ENCODE results near the gene PABPN1L. TPM values are rescaled to one million over a fixed set of nuclear protein-coding genes. Genes with fewer than 3 reads are reported as not detected.

PABPN1L gene
- total RNA-seq, 1 donor from 2014 or later, result 0.67 TPM

DNA sequence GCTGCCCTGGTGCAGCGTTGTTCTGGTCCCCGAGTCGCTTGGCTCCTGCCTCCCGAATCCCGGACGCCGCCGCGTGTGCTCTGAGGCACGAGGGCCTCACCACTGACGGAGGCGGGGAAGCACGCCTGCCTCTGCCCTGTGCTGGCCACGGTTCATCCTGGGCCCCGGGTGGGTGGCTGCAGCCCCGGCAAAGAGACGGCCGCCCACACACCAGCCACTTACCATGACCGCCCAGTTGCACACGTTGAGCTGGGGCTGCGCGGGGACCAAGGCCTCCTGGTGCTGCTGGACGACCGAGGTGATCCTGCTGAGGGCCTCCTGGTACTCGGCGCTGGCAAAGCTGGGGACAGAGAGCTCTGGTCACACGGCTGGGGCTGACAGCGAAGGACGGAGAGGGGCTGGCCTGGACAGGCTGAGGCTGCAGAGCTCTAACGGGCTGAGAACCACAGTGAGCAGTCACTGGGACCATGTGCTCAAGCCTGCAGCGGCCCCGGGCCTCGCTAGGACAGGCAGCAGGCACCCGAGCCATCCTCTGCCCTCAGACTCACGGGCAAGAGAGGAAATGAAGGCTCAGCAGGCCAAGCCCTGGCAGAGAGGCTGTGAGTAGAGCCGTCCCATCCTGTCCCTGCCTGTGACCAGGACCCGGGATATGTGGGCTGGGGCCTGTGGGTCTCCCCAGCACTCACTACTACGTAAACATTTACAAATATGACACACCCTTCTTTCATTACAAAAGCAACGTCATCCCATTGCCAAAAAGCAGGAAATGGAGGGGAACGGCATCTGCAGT is 48.5 kb downstream of the PABPN1L start:
- Mint-ChIP-seq H3K9me3 (no peaks in the 10 kb centered on the region), H3K4me1 (no peaks in the 10 kb centered on the region), H3K4me3 (no peak overlapping the region), H3K27me3 (no peaks in the 10 kb centered on the region), H3K27ac (no peak overlapping the region), H3K36me3 (ENCODE audit: low read depth) (peaks cover 4% of the 10 kb centered on the region)
- intact Hi-C loops (cut with micrococcal nuclease), result loop anchor here (2.0 to 10.0 kb wide), 2 partner anchors 123 to 687 kb away; partner anchors contain the start of gene SPG7
- ChIA-PET POLR2A (no interaction called here), CTCF (interaction anchor here (3.9 kb wide), 1 partner anchor 39 kb away, joined by 11 read pairs; the partner anchor contains the start of genes GALNS and TRAPPC2L)
- DNase-seq (no peak), ATAC-seq (ENCODE audit: low read depth) (no peak)
- TF ChIP-seq, protein P1, sequence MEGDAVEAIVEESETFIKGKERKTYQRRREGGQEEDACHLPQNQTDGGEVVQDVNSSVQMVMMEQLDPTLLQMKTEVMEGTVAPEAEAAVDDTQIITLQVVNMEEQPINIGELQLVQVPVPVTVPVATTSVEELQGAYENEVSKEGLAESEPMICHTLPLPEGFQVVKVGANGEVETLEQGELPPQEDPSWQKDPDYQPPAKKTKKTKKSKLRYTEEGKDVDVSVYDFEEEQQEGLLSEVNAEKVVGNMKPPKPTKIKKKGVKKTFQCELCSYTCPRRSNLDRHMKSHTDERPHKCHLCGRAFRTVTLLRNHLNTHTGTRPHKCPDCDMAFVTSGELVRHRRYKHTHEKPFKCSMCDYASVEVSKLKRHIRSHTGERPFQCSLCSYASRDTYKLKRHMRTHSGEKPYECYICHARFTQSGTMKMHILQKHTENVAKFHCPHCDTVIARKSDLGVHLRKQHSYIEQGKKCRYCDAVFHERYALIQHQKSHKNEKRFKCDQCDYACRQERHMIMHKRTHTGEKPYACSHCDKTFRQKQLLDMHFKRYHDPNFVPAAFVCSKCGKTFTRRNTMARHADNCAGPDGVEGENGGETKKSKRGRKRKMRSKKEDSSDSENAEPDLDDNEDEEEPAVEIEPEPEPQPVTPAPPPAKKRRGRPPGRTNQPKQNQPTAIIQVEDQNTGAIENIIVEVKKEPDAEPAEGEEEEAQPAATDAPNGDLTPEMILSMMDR (IDR thresholded peaks at IDR 0.05), result no peak

- intact Hi-C loops (cut with micrococcal nuclease), result loop anchor here (1.0 to 10.0 kb wide), 5 partner anchors 40 to 688 kb away; partner anchors contain the start of genes SPG7 and TRAPPC2L
- TF ChIP-seq, protein P1 (IDR thresholded peaks at IDR 0.05), result no peak
- no peak for ATAC-seq (ENCODE audit: low read depth)
- ChIA-PET CTCF (interaction anchor here (2.5 to 3.9 kb wide), 2 partner anchors 40 to 350 kb away, joined by 10 to 11 read pairs; partner anchors contain the start of genes GALNS and TRAPPC2L), POLR2A (no interaction called here)
- DNase-seq, result no peak
- Mint-ChIP-seq H3K27ac (no peak overlapping the region), H3K4me1 (peaks cover 4% of the 10 kb centered on the region), H3K9me3 (no peaks in the 10 kb centered on the region), H3K36me3 (ENCODE audit: low read depth) (no peaks in the 10 kb centered on the region), H3K27me3 (no peaks in the 10 kb centered on the region), H3K4me3 (no peak overlapping the region)
These were observed 49.5 kb downstream of the PABPN1L start for GRCh38 chr16:88816736-88817535.

DNA sequence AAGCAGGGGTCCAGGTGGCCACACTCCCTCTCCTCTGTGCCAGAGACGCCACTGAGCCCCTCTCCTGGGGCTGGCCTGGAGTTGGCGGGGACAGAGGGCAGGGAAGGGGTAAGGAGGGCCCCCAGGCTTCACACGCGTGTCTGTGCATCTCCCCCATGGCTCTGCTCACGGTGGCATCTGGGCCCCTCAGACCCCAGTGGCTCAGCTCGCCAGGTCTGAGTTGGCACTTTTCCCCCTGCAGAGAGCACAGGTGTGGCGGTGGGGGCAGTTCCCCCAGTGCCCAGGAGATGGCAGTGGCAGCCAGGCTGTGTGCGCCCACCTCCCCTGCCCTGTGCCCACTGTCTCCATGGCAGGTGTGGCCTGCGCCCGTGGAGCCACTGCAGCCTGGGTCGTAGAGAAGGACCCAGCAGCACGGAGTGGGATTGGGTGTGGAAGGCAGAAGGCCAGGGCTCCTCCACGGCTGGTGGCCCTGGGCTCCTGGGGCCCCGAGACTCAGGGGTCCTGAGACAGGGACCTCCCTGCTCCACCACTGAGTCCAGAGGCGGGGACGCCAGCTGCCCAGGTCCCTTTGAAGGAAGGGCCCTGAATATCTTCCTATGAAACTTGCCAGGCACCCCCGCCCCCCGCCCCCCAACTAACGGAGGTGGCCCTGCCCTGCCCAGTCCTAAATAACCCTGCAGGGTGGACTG is 50.4 kb downstream of the PABPN1L start:
- DNase-seq, result peak; percentile 66
- Mint-ChIP-seq H3K9me3 (no peaks in the 10 kb centered on the region), H3K27ac (no peak overlapping the region), H3K36me3 (ENCODE audit: low read depth) (no peaks in the 10 kb centered on the region), H3K4me1 (peaks cover 6% of the 10 kb centered on the region), H3K27me3 (no peaks in the 10 kb centered on the region), H3K4me3 (no peak overlapping the region)
- ChIA-PET CTCF (interaction anchor here (0.9 to 2.5 kb wide), 4 partner anchors 17 to 402 kb away, joined by 3 to 14 read pairs (median 7); partner anchors contain the start of gene ZNF778), POLR2A (interaction anchor here (0.6 kb wide), 1 partner anchor 425 kb away, joined by 3 read pairs; no protein-coding TSS in a partner anchor)
- TF ChIP-seq, protein P1 (IDR thresholded peaks at IDR 0.05), result no peak
- peak; percentile 43 for ATAC-seq (ENCODE audit: low read depth)
- intact Hi-C loops (cut with micrococcal nuclease), result loop anchor here (1.0 to 10.0 kb wide), 5 partner anchors 41 to 689 kb away; partner anchors contain the start of genes SPG7 and TRAPPC2L

DNA sequence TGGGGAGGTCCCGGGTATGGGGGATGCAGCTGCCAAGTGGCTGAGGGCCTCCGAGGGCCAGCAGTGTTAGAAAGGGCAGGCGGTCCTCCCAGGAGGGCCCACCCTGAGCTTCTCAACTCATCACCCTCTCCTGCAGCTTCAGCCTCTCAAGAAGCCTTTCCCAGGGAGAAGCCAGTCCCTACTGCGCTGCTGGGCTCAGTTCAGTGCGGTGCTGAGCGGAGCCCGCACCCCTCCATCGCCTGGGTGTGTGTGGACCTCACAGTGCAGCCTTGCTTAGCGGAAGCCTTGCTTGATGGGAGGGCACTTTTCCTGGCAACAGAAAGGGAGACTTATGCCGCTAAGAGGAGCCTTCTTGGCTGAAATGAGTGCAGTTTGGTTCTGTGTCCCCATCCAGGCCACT is 51.2 kb downstream of the PABPN1L start:
- DNase-seq, result no peak
- TF ChIP-seq, protein P1 (IDR thresholded peaks at IDR 0.05), result no peak
- no peaks in the 10 kb centered on the region for H3K27me3 Mint-ChIP-seq
- H3K4me3 Mint-ChIP-seq, result no peak overlapping the region
- intact Hi-C loops (cut with micrococcal nuclease), result loop anchor here (10.0 kb wide), 1 partner anchor 690 kb away; the partner anchor contains the start of gene SPG7
- H3K4me1 Mint-ChIP-seq, result peaks cover 14% of the 10 kb centered on the region
- ChIA-PET CTCF (interaction anchor here (0.9 to 2.5 kb wide), 4 partner anchors 18 to 403 kb away, joined by 3 to 14 read pairs (median 7); partner anchors contain the start of gene ZNF778), POLR2A (interaction anchor here (0.6 to 1.2 kb wide), 2 partner anchors 42 to 426 kb away, joined by 3 read pairs; partner anchors contain the start of genes GALNS and TRAPPC2L)
- no peak for ATAC-seq (ENCODE audit: low read depth)
- H3K36me3 Mint-ChIP-seq (ENCODE audit: low read depth), result no peaks in the 10 kb centered on the region
- no peaks in the 10 kb centered on the region for H3K9me3 Mint-ChIP-seq
- no peak overlapping the region for H3K27ac Mint-ChIP-seq
